ENCODE data around the gene SYNE4. TPM values are rescaled to one million over a fixed set of nuclear protein-coding genes. Genes with fewer than 3 reads are reported as not detected.
"Not testable (repeated sequence)": the region's sequence is repeated elsewhere in the genome, so short reads cannot be mapped to it uniquely, and the experiment has no call there.

SYNE4 gene
- total RNA-seq, 2 donors from 2014 or later: 17.1 to 19.3 TPM

DNA sequence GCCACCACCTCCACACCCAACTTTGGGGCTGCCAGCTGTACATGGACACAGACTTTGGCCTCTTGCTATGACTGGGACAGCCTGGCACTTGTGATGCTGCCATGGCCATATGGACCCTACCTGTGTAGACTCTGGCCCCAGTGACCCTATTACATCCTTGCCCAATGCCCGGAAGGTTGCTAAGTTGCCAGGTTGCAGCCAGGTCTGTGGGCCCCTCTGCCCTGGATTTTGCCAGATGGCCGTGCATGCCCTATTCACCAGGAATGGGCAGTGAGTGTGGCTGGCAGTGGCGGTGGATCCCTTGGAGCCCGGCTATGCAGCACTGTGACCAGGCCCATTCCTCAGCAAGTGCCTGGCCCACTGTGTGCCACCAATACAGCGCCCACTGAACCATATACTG lies 22.5 kb downstream of the SYNE4 start:
- Mint-ChIP-seq H3K27ac (no peak overlapping the region), H3K9me3 (no peaks in the 10 kb centered on the region), H3K36me3 (ENCODE audit: low read depth) (no peaks in the 10 kb centered on the region), H3K4me3 (peak overlapping the region; percentile 59), H3K4me1 (peaks cover 3% of the 10 kb centered on the region), H3K27me3 (ENCODE audit: insufficient read depth) (peaks cover 82% of the 10 kb centered on the region)
- Histone ChIP-seq H3K9me3 (ENCODE audit: control insufficient read depth, low read length) (no peaks in the 10 kb centered on the region), H3K4me3 (ENCODE audit: low read length) (no peak overlapping the region), H3K36me3 (ENCODE audit: control insufficient read depth, insufficient read depth, low read length) (no peaks in the 10 kb centered on the region), H3K27me3 (ENCODE audit: control insufficient read depth, insufficient read depth, low read length, poor library complexity, severe bottlenecking) (peaks cover 40% of the 10 kb centered on the region), H3K4me1 (ENCODE audit: control insufficient read depth, insufficient read depth, low read length) (no peaks in the 10 kb centered on the region), H3K9ac (ENCODE audit: extremely low read depth, low read length, poor library complexity, severe bottlenecking) (no peak overlapping the region), H3K27ac (ENCODE audit: low read depth, low read length) (no peak overlapping the region)
- DNase-seq: no peak
- 82 to 100% methylated on average over 2 to 5 of the region's 5 CpGs for WGBS, 2 experiments (ENCODE audit: insufficient coverage in 1 of 2, insufficient read length in 1 of 2)
- TF ChIP-seq, protein P1, sequence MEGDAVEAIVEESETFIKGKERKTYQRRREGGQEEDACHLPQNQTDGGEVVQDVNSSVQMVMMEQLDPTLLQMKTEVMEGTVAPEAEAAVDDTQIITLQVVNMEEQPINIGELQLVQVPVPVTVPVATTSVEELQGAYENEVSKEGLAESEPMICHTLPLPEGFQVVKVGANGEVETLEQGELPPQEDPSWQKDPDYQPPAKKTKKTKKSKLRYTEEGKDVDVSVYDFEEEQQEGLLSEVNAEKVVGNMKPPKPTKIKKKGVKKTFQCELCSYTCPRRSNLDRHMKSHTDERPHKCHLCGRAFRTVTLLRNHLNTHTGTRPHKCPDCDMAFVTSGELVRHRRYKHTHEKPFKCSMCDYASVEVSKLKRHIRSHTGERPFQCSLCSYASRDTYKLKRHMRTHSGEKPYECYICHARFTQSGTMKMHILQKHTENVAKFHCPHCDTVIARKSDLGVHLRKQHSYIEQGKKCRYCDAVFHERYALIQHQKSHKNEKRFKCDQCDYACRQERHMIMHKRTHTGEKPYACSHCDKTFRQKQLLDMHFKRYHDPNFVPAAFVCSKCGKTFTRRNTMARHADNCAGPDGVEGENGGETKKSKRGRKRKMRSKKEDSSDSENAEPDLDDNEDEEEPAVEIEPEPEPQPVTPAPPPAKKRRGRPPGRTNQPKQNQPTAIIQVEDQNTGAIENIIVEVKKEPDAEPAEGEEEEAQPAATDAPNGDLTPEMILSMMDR (conservative IDR thresholded peaks at IDR 0.05): no peak

DNA sequence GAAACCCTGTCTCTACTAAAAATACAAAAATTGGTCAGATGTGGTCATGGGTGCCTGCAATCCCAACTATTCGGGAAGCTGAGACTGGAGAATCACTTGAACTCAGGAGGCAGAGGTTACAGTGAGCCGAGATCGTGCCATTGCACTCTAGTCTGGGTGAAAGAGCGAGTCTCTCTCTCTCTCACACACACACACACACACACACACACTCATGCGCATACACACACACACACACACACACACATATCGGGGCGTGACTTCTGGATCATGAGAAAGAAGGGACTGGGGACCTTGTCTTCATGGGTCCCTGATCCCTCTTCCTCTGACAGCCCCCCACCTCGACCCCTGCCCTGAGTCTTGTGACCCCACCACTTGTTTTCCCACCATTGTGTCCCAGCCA lies 25.4 kb downstream of the SYNE4 start:
- no peak overlapping the region for H3K27ac ChIP-seq (ENCODE audit: low read depth, low read length)
- Mint-ChIP-seq H3K27me3 (ENCODE audit: insufficient read depth) (peaks cover 71% of the 10 kb centered on the region), H3K27ac (no peak overlapping the region), H3K36me3 (ENCODE audit: low read depth) (no peaks in the 10 kb centered on the region), H3K4me1 (peaks cover 3% of the 10 kb centered on the region), H3K9me3 (no peaks in the 10 kb centered on the region), H3K4me3 (no peak overlapping the region)
- TF ChIP-seq, protein P1 (conservative IDR thresholded peaks at IDR 0.05): no peak
- no peak overlapping the region for H3K9ac ChIP-seq (ENCODE audit: extremely low read depth, low read length, poor library complexity, severe bottlenecking)
- DNase-seq: no peak
- H3K4me1 ChIP-seq (ENCODE audit: control insufficient read depth, insufficient read depth, low read length): no peaks in the 10 kb centered on the region
- 81 to 86% methylated on average over 5 to 8 of the region's 8 CpGs for WGBS, 2 experiments (ENCODE audit: insufficient coverage in 1 of 2, insufficient read length in 1 of 2)
- no peak overlapping the region for H3K4me3 ChIP-seq (ENCODE audit: low read length)
- no peaks in the 10 kb centered on the region for H3K36me3 ChIP-seq (ENCODE audit: control insufficient read depth, insufficient read depth, low read length)
- no peaks in the 10 kb centered on the region for H3K9me3 ChIP-seq (ENCODE audit: control insufficient read depth, low read length)
- peaks cover 40% of the 10 kb centered on the region for H3K27me3 ChIP-seq (ENCODE audit: control insufficient read depth, insufficient read depth, low read length, poor library complexity, severe bottlenecking)

DNA sequence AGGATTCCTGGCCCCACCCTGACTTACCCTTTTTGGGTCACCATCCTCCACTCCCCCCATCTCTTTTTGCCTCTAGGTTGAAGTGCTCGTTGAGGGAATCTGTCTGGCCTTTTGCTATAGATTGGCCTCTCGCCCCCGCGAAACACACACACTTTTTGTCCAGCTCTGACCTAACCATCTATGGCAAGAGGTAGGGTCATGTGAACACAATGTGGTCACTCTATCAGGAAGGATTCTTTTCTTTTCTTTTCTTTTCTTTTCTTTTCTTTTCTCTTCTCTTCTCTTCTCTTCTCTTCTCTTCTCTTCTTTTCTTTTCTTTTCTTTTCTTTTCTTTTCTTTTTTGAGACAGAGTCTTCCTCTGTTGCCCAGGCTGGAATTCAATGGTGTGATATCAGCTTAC lies 27.6 kb downstream of the SYNE4 start:
- peaks cover 57% of the 10 kb centered on the region for H3K27me3 Mint-ChIP-seq (ENCODE audit: insufficient read depth)
- DNase-seq, H3K4me3 Mint-ChIP-seq: not testable (repeated sequence)

DNA sequence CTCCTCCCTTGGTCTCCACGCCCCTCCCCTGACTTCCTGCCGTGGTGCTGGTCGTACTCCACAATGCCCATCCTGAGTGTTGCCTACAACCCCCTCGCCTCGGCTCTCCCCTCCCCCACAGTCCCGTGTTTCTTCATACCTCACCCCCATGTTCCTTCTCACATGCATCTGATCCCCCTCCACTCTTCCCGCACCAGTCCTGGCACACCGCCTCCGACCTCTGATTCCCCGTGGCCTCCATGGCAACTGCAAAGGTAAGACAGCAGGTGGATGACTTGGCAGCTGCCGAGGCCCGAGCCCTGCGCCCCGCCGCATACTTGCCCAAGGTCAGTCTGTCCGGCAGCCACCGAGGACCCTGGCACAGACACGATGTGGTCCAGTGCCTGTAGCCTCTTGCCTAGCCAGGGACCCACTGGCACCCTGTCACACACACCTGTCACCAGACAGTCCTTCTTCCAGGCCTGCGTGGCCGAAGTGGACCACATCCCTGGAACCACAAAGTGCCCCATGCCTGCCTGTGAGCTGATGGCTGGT lies 29.7 kb downstream of the SYNE4 start:
- H3K27ac Mint-ChIP-seq: no peak overlapping the region
- 53 to 74% methylated on average over 9 to 20 of the region's 20 CpGs for WGBS, 2 experiments (ENCODE audit: insufficient coverage in 1 of 2, insufficient read length in 1 of 2)
- H3K36me3 Mint-ChIP-seq (ENCODE audit: low read depth): no peaks in the 10 kb centered on the region
- H3K4me3 ChIP-seq (ENCODE audit: low read length): no peak overlapping the region
- TF ChIP-seq, protein P1 (conservative IDR thresholded peaks at IDR 0.05): no peak
- H3K27me3 ChIP-seq (ENCODE audit: control insufficient read depth, insufficient read depth, low read length, poor library complexity, severe bottlenecking): peaks cover 14% of the 10 kb centered on the region
- no peaks in the 10 kb centered on the region for H3K36me3 ChIP-seq (ENCODE audit: control insufficient read depth, insufficient read depth, low read length)
- no peaks in the 10 kb centered on the region for H3K4me1 ChIP-seq (ENCODE audit: control insufficient read depth, insufficient read depth, low read length)
- no peak overlapping the region for H3K9ac ChIP-seq (ENCODE audit: extremely low read depth, low read length, poor library complexity, severe bottlenecking)
- H3K9me3 Mint-ChIP-seq: no peaks in the 10 kb centered on the region
- DNase-seq: no peak
- H3K4me3 Mint-ChIP-seq: no peak overlapping the region
- no peak overlapping the region for H3K27ac ChIP-seq (ENCODE audit: low read depth, low read length)
- no peaks in the 10 kb centered on the region for H3K9me3 ChIP-seq (ENCODE audit: control insufficient read depth, low read length)
- H3K27me3 Mint-ChIP-seq (ENCODE audit: insufficient read depth): peaks cover 36% of the 10 kb centered on the region
- H3K4me1 Mint-ChIP-seq: no peaks in the 10 kb centered on the region

More for the DNA sequence above, 27.6 kb downstream of the SYNE4 start:
- not testable (repeated sequence) for H3K36me3 Mint-ChIP-seq (ENCODE audit: low read depth); H3K4me1 ChIP-seq (ENCODE audit: control insufficient read depth, insufficient read depth, low read length); H3K9me3 ChIP-seq (ENCODE audit: control insufficient read depth, low read length); H3K9me3 Mint-ChIP-seq; H3K36me3 ChIP-seq (ENCODE audit: control insufficient read depth, insufficient read depth, low read length); H3K4me3 ChIP-seq (ENCODE audit: low read length); H3K27ac ChIP-seq (ENCODE audit: low read depth, low read length); H3K27ac Mint-ChIP-seq; H3K4me1 Mint-ChIP-seq; H3K9ac ChIP-seq (ENCODE audit: extremely low read depth, low read length, poor library complexity, severe bottlenecking)
- peaks cover 30% of the 10 kb centered on the region for H3K27me3 ChIP-seq (ENCODE audit: control insufficient read depth, insufficient read depth, low read length, poor library complexity, severe bottlenecking)
- WGBS, 2 experiments (ENCODE audit: insufficient coverage in 1 of 2, insufficient read length in 1 of 2): 88 to 93% methylated on average over 4 of the region's 4 CpGs

All from endodermal cell (in vitro differentiated cells).